ENCODE results near the gene CCNJL.

DNA sequence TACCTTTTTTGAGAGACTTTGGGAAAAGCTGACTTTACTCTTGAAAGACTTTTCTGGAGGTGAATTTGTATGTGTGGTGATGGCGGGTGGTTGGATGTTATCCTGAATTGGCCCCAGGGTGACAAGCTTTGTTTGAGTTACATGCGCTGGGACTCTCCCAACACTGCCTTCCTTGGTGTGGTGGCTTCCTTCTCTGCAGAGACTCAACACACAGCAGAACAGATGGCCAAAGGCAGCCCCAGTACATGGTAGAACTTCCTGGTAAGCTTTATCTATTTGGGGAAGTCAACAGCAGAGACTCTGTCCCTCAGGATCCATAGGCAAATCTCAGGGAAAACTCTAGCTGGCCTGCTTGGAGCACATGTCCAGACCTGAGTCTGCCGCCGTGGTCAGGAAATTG lies 39.9 kb upstream of the CCNJL start:
- no peak for TF ChIP-seq EZH2 (IDR thresholded peaks at IDR 0.05)
- TF ChIP-seq EZH2phosphoT487 (IDR thresholded peaks at IDR 0.05), result no peak
- TF ChIP-seq CTCF (IDR thresholded peaks at IDR 0.05), result no peak
